NOMO-1 treated with DMSO at 0.1 percent for 48 hours (cell line): ENCODE results near the gene PTPRN2.

Experiments
- DNase-seq: peaks from one replicate; lab custom pipeline; 2025; ENCODE audit not compliant: unreplicated experiment; lab: John Stamatoyannopoulos, UW

The PTPRN2 gene

GRCh38 chr7:157817944-157818700, 769.5 kb downstream of the PTPRN2 start:
- no peak for DNase-seq

GRCh38 chr7:157817433-157817832, 770.2 kb downstream of the PTPRN2 start:
- no peak for DNase-seq

GRCh38 chr7:157816526-157817250, 770.9 kb downstream of the PTPRN2 start:
- no peak for DNase-seq

DNA sequence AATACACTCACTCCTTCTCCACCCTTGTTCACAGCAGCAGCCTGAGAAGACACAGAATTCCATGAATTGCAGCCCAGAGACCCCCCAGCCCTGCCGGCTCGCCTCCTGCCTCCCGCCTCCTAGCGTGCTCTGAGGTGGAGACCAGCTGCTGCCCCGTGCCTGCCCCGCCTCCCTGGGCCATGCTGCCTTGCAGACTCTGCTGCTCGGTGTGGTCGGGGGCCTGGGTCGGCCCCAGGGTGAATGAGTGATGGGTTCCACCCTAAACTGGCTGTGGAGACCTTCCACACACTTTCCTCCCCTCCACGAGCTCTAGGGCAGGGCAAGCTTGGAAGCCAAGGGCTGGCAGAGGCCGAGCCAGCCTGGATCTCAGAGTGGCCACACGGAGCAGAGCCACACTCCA, 771.5 kb downstream of the PTPRN2 start:
- DNase-seq = no peak

GRCh38 chr7:157815706-157816022, 772.0 kb downstream of the PTPRN2 start:
- DNase-seq = no peak

DNA sequence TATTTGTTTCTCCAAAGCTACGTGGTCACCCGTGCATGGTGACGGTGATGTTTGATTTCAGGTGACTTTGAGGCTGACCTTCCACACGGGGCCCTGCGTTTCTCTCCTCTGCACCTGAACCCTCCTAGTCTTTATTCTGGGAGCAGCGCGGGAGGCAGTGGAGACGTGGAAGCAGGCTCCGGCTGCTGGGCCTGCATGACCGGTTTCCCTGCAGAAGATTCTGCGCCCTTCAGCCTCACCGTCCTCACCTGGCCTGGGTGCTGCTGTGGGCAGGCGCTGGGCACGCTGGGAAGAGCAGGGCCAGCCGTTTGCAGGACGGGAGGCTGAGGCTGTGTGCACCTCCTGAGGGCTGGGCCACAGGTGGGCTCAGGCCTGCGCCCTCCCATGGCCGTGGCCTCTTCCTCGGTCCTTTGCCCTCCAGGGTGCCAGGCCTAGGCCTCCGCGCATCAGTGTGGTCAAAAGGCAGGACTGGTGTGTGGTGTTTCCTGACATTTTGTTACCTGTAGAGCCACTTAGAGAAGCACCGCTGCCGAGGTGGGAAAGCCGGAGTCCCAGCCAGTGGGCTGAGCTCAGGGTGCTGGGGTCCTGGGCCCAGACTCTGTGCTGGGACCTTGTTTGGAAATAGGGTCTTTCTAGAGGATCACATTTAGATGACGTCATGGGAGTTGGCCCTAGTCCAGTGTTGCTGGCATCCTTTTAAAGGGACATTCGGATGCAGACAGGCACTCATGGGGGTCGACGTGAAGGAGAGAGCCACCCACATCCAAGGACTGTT, 772.5 kb downstream of the PTPRN2 start:
- no peak for DNase-seq

- no peak for DNase-seq
These were observed 773.6 kb downstream of the PTPRN2 start for GRCh38 chr7:157813741-157814661.

DNA sequence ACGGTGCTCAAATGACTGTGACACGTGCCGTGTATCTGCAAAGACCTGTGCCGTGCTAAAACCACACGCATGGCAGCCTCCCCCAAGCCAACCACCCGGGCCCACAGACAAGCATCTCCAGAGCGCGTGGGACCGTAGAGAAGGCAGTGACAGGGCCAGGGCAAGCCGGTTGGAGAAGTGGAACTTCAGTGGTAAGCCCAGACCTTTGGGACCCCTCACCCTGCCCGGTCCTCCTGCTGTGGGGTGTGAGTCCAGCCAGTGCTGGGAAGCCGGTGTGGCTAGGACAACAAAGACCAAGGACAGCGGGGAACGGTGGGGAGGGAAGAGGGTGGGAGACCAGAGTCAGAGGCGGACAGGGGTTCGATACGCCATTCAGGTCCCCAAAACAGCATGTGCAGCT, 774.6 kb downstream of the PTPRN2 start:
- DNase-seq = no peak

DNA sequence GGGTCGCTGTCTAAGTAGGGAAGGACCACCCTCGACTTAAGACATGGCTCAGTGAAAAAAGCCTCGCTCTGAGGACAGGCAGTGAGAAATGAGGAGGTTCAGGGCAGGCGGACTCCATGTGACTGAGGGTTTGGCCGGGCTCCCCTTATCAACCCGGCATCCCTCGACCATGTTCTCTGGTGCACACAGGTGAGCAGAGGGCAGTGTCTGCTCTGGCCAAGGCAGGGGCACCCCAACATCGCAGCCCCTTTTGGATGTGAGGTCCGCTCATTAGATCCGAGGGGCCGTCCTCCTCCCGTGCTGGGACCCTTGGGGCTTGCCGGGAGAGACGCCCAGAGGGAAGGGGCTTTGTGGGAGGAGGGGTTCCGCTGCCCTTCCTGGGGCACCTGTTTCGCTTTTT, 775.7 kb downstream of the PTPRN2 start:
- no peak for DNase-seq

DNA sequence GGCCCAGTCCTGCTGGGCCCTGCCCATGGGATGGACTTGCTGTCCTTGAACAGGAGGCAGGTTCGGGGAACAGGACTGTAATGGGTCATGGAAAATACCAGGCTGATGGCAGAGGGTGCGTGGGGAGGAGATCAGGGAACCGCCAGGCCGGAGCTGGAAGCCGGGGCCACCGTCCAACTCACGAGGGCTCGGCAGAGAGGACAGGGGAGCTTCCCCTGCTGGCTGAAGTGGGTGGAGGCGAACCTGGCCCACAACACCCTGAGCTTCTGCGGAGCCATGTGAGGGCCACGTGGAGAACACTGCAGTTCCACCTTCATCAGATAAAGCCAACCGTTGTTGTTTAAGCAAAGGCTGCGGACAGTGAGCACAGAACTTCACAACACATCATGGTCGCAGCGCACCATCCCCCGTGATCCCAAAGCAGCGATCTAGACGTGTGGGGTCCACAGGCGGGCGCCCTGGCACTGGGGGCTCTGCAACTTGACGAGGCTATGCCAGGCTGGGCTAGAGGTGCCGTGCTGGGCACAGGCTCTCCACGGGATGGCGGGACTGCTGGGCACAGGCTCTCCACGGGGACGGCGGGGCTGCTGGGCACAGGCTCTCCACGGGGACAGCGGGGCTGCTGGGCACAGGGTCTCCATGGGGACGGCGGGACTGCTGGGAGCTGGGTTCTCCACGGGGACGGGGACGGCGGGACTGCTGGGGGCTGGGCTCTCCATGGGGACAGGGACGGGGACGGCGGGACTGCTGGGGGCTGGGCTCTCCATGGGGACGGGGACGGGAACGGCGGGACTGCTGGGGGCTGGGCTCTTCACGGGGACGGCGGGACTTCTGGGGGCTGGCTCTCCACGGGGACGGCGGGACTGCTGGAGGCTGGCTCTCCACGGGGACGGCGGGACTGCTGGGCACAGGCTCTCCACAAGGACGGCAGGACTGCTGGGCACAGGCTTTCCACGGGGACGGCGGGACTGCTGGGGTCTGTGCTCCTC, 777.5 kb downstream of the PTPRN2 start:
- DNase-seq = no peak

DNA sequence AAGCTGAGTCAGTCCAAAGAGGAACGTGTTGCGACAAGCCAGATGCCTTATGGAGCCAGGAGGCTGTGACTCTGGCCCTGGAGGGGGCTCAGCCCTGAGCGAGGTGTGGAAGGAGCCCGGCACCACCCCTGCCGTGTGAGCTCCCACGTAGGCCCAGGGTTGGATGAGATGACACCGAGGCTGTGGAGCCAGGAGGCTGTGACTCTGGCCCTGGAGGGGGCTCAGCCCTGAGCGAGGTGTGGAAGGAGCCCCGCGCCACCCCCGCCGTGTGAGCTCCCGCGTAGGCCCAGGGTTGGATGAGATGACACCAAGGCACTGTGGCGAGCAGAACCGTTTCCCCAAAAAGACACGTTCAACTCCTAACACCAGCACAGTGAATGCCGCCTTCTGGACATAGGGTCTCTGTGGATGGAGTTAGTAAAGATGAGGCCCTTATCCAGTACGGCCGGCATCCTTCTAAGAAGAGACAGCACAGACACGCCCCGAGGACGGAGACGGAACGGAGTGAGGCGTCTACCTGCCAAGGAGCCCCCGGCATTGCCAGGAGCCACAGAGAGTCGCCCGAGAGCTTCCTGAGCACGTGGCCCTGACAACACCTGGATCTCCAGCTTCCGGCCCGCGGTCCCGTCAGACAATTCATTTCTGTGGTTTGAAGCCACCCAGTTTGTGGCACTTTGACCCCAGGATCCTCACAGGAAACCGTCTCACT, 778.3 kb downstream of the PTPRN2 start:
- no peak for DNase-seq

DNA sequence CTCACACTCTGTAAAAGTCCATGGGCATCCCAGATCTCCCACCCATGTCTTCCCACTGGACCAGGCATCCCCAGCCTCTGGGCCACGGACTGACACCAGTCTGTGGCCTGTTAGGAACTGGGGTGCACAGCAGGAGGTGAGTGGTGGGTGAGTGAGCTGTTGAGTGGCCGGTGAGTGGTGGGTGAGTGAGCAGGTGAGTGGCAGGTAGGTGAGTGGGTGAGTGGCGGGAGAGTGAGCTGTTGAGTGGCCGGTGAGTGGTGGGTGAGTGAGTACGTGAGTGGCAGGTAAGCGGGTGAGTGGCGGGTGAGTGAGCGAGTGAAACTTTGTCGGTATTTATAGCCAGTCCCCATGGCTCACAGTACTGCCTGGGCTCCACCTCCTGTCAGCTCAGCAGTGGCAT, 779.6 kb downstream of the PTPRN2 start:
- DNase-seq = no peak

- DNase-seq = no peak
These were observed 780.1 kb downstream of the PTPRN2 start for GRCh38 chr7:157807510-157807909.

DNA sequence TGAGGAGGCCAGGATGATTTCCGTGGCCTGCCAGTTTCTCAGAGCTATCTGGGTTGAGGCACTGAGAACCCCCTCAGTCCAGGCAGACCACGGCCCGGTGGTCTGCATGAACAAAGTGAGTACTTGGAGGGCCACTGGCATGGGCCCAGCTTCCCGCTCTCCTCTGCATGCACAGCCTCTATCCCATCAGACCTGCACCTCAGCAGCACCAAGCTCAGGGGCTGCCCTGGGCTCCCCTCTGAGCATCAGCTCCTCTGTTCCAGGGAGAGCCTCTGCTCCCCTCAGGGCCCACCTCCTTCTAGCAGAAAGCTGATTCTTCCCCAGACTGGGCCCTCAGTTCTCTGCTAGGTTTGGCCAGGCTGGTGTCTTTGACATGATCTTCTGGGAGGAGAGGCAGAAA, 780.9 kb downstream of the PTPRN2 start:
- DNase-seq = no peak

DNA sequence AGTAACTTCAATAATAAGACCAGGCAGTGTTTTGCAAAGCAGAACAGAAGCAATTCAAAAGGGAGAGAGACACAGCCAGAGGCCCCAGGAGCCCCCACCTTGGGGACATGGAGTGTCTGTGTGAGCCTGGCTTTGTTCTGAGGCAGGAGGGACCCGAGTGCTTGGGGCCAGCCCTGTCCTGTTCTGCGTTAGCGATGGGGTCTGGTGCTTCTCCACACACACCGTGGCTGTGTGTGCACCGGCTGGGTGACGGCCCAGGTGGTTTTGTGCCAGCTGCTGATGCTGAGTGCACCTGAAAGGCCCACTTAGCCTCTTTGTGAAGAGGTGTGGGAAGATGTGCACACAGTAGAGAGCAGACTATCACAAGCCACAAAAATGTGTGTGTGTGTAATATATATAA, 781.9 kb downstream of the PTPRN2 start:
- DNase-seq = no peak

DNA sequence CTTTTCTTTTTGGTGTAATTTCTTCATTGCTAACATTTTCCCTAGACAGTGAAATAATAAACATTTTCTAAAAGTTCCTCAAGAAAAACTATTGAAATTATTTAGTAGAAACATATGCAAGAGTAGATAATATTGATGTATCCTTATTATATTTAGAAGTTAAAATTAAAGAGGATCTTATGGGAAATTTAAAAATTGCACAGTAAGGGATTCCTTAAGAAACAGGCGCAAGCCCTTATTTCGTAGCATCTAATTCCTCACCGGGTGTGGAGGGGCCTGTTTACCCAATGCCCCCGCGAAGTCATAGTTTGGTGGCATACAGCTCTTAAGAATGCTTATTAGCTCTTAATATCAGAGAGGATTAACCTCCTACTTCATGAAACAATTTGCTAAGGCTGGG, 783.7 kb downstream of the PTPRN2 start:
- no peak for DNase-seq

GRCh38 chr7:157801971-157802675, 785.5 kb downstream of the PTPRN2 start:
- no peak for DNase-seq

- no peak for DNase-seq
These were observed 786.5 kb downstream of the PTPRN2 start for GRCh38 chr7:157801113-157801512.

GRCh38 chr7:157800281-157800680, 787.3 kb downstream of the PTPRN2 start:
- no peak for DNase-seq
